Glomerular endothelial cell (primary cell): ENCODE measurements around the gene SLC5A11. TPM values are rescaled to one million over a fixed set of nuclear protein-coding genes. Genes with fewer than 3 reads are reported as not detected.
"Not testable (repeated sequence)": the region's sequence is repeated elsewhere in the genome, so short reads cannot be mapped to it uniquely, and the experiment has no call there.

Experiments
- DNase-seq: peaks from one replicate; pipeline ENCODE4 v3.0.0-alpha.2; 2011; ENCODE audit warnings: low read depth, low spot score; ENCODE audit errors: extremely low read depth
- total RNA-seq: library from RNA; depleted of rRNA; stranded (reverse); fragments of >200 nt; gene quantifications from 2 replicates; pipeline ENCODE4 v1.2.3, GENCODE V29; 2015

SLC5A11 gene
- 0.29 TPM in 1 of 2 replicates, not detected in the other for total RNA-seq

- DNase-seq: no peak
Observed at GRCh38 chr16:24845726-24846547, at the start of gene SLC5A11. Gene SLC5A11, plus strand, starts transcription at chr16:24845963. Its CDS starts 12,681 bp downstream, at chr16:24858644.

- DNase-seq: no peak
Observed at GRCh38 chr16:24800586-24800985, 45.2 kb upstream of the SLC5A11 start.

GRCh38 chr16:24801761-24802302 is 43.9 kb upstream of the SLC5A11 start:
- DNase-seq: no peak

- DNase-seq: no peak
Observed at GRCh38 chr16:24805484-24805883, 40.3 kb upstream of the SLC5A11 start.

GRCh38 chr16:24807301-24807700 is 38.5 kb upstream of the SLC5A11 start:
- DNase-seq: no peak

GRCh38 chr16:24810951-24811843 is 34.6 kb upstream of the SLC5A11 start:
- no peak for DNase-seq

GRCh38 chr16:24812813-24813212 is 33.0 kb upstream of the SLC5A11 start:
- DNase-seq: not testable (repeated sequence)

- no peak for DNase-seq
Observed at GRCh38 chr16:24815021-24815420, 30.7 kb upstream of the SLC5A11 start.

GRCh38 chr16:24816688-24817087 is 29.1 kb upstream of the SLC5A11 start:
- no peak for DNase-seq

- no peak for DNase-seq
Observed at GRCh38 chr16:24819462-24820040, 26.2 kb upstream of the SLC5A11 start.

GRCh38 chr16:24820522-24820921 is 25.2 kb upstream of the SLC5A11 start:
- DNase-seq: no peak

- DNase-seq: no peak
Observed at GRCh38 chr16:24821129-24821528, 24.6 kb upstream of the SLC5A11 start.

- DNase-seq: no peak
Observed at GRCh38 chr16:24822542-24822941, 23.2 kb upstream of the SLC5A11 start.

GRCh38 chr16:24822974-24823373 is 22.8 kb upstream of the SLC5A11 start:
- no peak for DNase-seq

GRCh38 chr16:24825696-24826095 is 20.1 kb upstream of the SLC5A11 start:
- DNase-seq: no peak

- no peak for DNase-seq
Observed at GRCh38 chr16:24826096-24826690, 19.6 kb upstream of the SLC5A11 start.

GRCh38 chr16:24826817-24827566 is 18.8 kb upstream of the SLC5A11 start:
- DNase-seq: no peak

- no peak for DNase-seq
Observed at GRCh38 chr16:24829153-24829552, 16.6 kb upstream of the SLC5A11 start.

- DNase-seq: no peak
Observed at GRCh38 chr16:24833352-24833751, 12.4 kb upstream of the SLC5A11 start.
